A549 (cell line): ENCODE data around the gene TBC1D22A. TPM values are rescaled to one million over a fixed set of nuclear protein-coding genes. Genes with fewer than 3 reads are reported as not detected.

Experiments
- ATAC-seq, 2 experiments: fragments of 200-7000 bp in 1 of 2; fragments of >200 bp in 1 of 2; cut with Nextera tagmentation in 1 of 2; cut with Tn5 transposase in 1 of 2; 3 replicates each; pipeline versions ENCODE4 v1.8.0 to v1.9.1; 2018 to 2020; ENCODE audit warnings: mild to moderate bottlenecking in 1 of 2, moderate library complexity in 1 of 2
- CTCF ChIA-PET: fragments of 300-600 bp; sonication (Branson Sonifier 250); formaldehyde crosslinking; extraction: SDS; loops from one replicate; lab custom pipeline; 2021; ENCODE audit warnings: antibody characterized with exemption, inconsistent platforms; lab: Yijun Ruan, JAX
- POLR2A ChIA-PET: fragments of 350-600 bp; formaldehyde crosslinking; extraction: SDS; loops from one replicate; lab custom pipeline; 2021; ENCODE audit warnings: antibody characterized with exemption, inconsistent platforms; lab: Yijun Ruan, JAX
- DNase-seq, 2 experiments: peaks; one replicate each; pipeline versions ENCODE4 v3.0.0 to v3.0.0-alpha.2; 2011 to 2016; ENCODE audit warnings: low read depth in 1 of 2, low spot score in 1 of 2
- FAIRE-seq: peaks from 2 replicates; lab custom pipeline; 2011; peaks lifted over from hg19 to GRCh38; lab: Jason Lieb, UNC
- H3K27ac ChIP-seq, 2 experiments: fragments of >200 bp; sonication (Bioruptor Twin); formaldehyde crosslinking; 3 replicates each; pipeline ENCODE4 v1.5.1; 2016 to 2017
- H3K4me1 ChIP-seq: fragments of >200 bp; sonication (Bioruptor Twin); formaldehyde crosslinking; 3 replicates; pipeline ENCODE4 v1.6.1; 2016
- H3K4me2 ChIP-seq: fragments of >200 bp; sonication (Bioruptor Twin); formaldehyde crosslinking; 3 replicates; pipeline ENCODE4 v1.6.1; 2016
- H3K4me3 ChIP-seq: fragments of >200 bp; sonication (Bioruptor Twin); formaldehyde crosslinking; 3 replicates; pipeline ENCODE4 v1.5.1; 2016
- H3K9me3 ChIP-seq: fragments of >200 bp; sonication (Bioruptor Twin); formaldehyde crosslinking; 3 replicates; pipeline ENCODE4 v1.6.1; 2016
- CHD2 ChIP-seq: fragments of 150-350 bp; IDR thresholded peaks from 2 replicates; pipeline ENCODE4 v1.6.1; 2014; ENCODE audit warnings: low read length; ENCODE audit not compliant: partially characterized antibody
- CTCF ChIP-seq: fragments of >200 bp; sonication (Bioruptor Twin); formaldehyde crosslinking; IDR thresholded peaks from 3 replicates; pipeline ENCODE4 v1.5.1; 2016
- EHMT2 ChIP-seq: fragments of 200-600 bp; sonication (generic); IDR thresholded peaks from 2 replicates; pipeline ENCODE4 v1.6.1; 2016; ENCODE audit warnings: antibody characterized with exemption, low read depth, mild to moderate bottlenecking, moderate library complexity
- ELK1 ChIP-seq: fragments of 150-350 bp; IDR thresholded peaks from 2 replicates; pipeline ENCODE4 v1.6.1; 2014; ENCODE audit warnings: low read depth, mild to moderate bottlenecking, low read length
- EP300 ChIP-seq, 2 experiments: fragments of >200 bp; sonication (Bioruptor Twin); formaldehyde crosslinking; IDR thresholded peaks; 2 replicates in 1 of 2; 3 replicates in 1 of 2; pipeline ENCODE4 v1.6.1; 2016 to 2017
- GATA3 ChIP-seq: IDR thresholded peaks from 2 replicates; pipeline ENCODE4 v1.6.1; 2012; ENCODE audit warnings: borderline replicate concordance
- HDAC2 ChIP-seq: fragments of 200-600 bp; sonication (generic); IDR thresholded peaks from 2 replicates; pipeline ENCODE4 v1.6.1; 2016
- HOXB5 ChIP-seq: fragments of 250-450 bp; sonication (Bioruptor Pico); IDR thresholded peaks from 2 replicates; pipeline ENCODE4 v1.5.0; 2020; ENCODE audit warnings: mild to moderate bottlenecking, moderate library complexity
- JUN ChIP-seq, 2 experiments: fragments of >200 bp; sonication (Bioruptor Twin); formaldehyde crosslinking; IDR thresholded peaks; 2 replicates in 1 of 2; 3 replicates in 1 of 2; pipeline ENCODE4 v1.6.1; 2016 to 2017
- KDM1A ChIP-seq: fragments of 200-600 bp; sonication (generic); IDR thresholded peaks from 2 replicates; pipeline ENCODE4 v1.6.1; 2016; ENCODE audit warnings: low read depth, mild to moderate bottlenecking
- POLR2A ChIP-seq: IDR thresholded peaks from 2 replicates; pipeline ENCODE4 v1.6.1; 2012; ENCODE audit warnings: mild to moderate bottlenecking, low read length
- RARB ChIP-seq: fragments of 250-450 bp; sonication (Bioruptor Pico); IDR thresholded peaks from 2 replicates; pipeline ENCODE4 v1.8.0; 2021; ENCODE audit warnings: mild to moderate bottlenecking, moderate library complexity
- REST ChIP-seq: fragments of 200-600 bp; sonication (generic); IDR thresholded peaks from 2 replicates; pipeline ENCODE4 v1.6.1; 2016; ENCODE audit warnings: antibody characterized with exemption, mild to moderate bottlenecking, moderate library complexity
- RFX5 ChIP-seq: fragments of 450-650 bp; IDR thresholded peaks from 2 replicates; pipeline ENCODE4 v1.7.1; 2014; ENCODE audit warnings: antibody characterized with exemption, mild to moderate bottlenecking, moderate library complexity
- ZC3H11A ChIP-seq: fragments of 450-650 bp; IDR thresholded peaks from 2 replicates; pipeline ENCODE4 v1.6.1; 2014; ENCODE audit warnings: antibody characterized with exemption, mild to moderate bottlenecking
- ZNF302 ChIP-seq: fragments of 250-450 bp; sonication (Bioruptor Pico); IDR thresholded peaks from 2 replicates; pipeline ENCODE4 v1.9.0; 2021; ENCODE audit warnings: inconsistent platforms, mild to moderate bottlenecking, moderate library complexity
- ZSCAN20 ChIP-seq: fragments of 250-450 bp; sonication (Bioruptor Pico); IDR thresholded peaks from 2 replicates; pipeline ENCODE4 v1.8.0; 2022; ENCODE audit warnings: mild to moderate bottlenecking, moderate library complexity
- WGBS: methylation state at CpG from one replicate; pipeline ENCODE4 v1.1.6; 2017; ENCODE audit errors: missing lambda C conversion rate; 5-methylcytosine and 5-hydroxymethylcytosine counted together
- polyA plus RNA-seq, 4 experiments: library from polyadenylated mRNA; depleted of rRNA in 3 of 4; stranded (reverse); fragments of >200 nt; fragmentation: RNase III in 1 of 4; extraction: RNeasy Plus Mini Kit Qiagen cat#74134 plus additional on column Dnase treatment in 1 of 4; gene quantifications; 2 replicates in 3 of 4; 3 replicates in 1 of 4; pipeline ENCODE4 v1.2.3, GENCODE V29; 2011 to 2017

The TBC1D22A gene
- polyA plus RNA-seq, 2 of the 4 experiments (the other 2 are of a cell fraction) = 8.9 to 10.8 TPM

- TF ChIP-seq KDM1A (no peak), RARB (CRISPR knock-in tag) (no peak), RFX5 (no peak), CHD2 (no peak), ELK1 (no peak), POLR2A (no peak), HOXB5 (no peak), ZNF302 (CRISPR knock-in tag) (no peak), ZC3H11A (no peak), HDAC2 (no peak), ZSCAN20 (CRISPR knock-in tag) (no peak), REST (no peak), EHMT2 (no peak)
- DNase-seq (no peak), FAIRE-seq (no peak), ATAC-seq (no peak)
- H3K4me2 ChIP-seq = no peak overlapping the region
- no peaks in the 10 kb centered on the region for H3K4me1 ChIP-seq
- 92% methylated on average over 18 of the region's 20 CpGs for WGBS
- ChIA-PET CTCF (no interaction called here), POLR2A (no interaction called here)
- H3K4me3 ChIP-seq = no peak overlapping the region
- no peaks in the 10 kb centered on the region for H3K9me3 ChIP-seq
- H3K27ac ChIP-seq = no peak overlapping the region
Observed at GRCh38 chr22:46967445-46968358, 205.3 kb downstream of the TBC1D22A start.

- ChIA-PET CTCF (no interaction called here), POLR2A (no interaction called here)
- Histone ChIP-seq H3K9me3 (no peaks in the 10 kb centered on the region), H3K4me3 (no peak overlapping the region), H3K4me1 (no peaks in the 10 kb centered on the region), H3K4me2 (no peak overlapping the region), H3K27ac (no peak overlapping the region)
- TF ChIP-seq JUN (IDR thresholded peaks at IDR 0.05) = no peak
- TF ChIP-seq GATA3 = no peak
- no peak for TF ChIP-seq CTCF
- WGBS = 99% methylated on average over 14 of the region's 27 CpGs
- no peak for ATAC-seq
- no peak for FAIRE-seq
- DNase-seq = no peak
Observed at GRCh38 chr22:46968359-46968740, 205.9 kb downstream of the TBC1D22A start.

GRCh38 chr22:46968848-46969247 is 206.4 kb downstream of the TBC1D22A start:
- TF ChIP-seq EP300 (IDR thresholded peaks at IDR 0.05) = no peak
- TF ChIP-seq, all 56 proteins: peak for 0
- no peak for DNase-seq
- CTCF ChIA-PET = no interaction called here
- 93% methylated on average over 6 of the region's 6 CpGs for WGBS
- Histone ChIP-seq H3K4me2 (no peak overlapping the region), H3K9me3 (no peaks in the 10 kb centered on the region), H3K4me1 (no peaks in the 10 kb centered on the region), H3K4me3 (no peak overlapping the region), H3K27ac (no peak overlapping the region)
- FAIRE-seq = no peak
- POLR2A ChIA-PET = no interaction called here
- no peak for ATAC-seq
